GM21528 (cell line): ENCODE results near the gene UNKL.
"Not testable (repeated sequence)": the region's sequence is repeated elsewhere in the genome, so short reads cannot be mapped to it uniquely, and the experiment has no call there.

Experiments
- ATAC-seq: cut with Tn5 transposase; IDR thresholded peaks from one replicate; pipeline ENCODE4 v1.9.1; 2021; ENCODE audit warnings: mild to moderate bottlenecking, moderate library complexity; ENCODE audit not compliant: unreplicated experiment, low FRiP score

Gene UNKL

DNA sequence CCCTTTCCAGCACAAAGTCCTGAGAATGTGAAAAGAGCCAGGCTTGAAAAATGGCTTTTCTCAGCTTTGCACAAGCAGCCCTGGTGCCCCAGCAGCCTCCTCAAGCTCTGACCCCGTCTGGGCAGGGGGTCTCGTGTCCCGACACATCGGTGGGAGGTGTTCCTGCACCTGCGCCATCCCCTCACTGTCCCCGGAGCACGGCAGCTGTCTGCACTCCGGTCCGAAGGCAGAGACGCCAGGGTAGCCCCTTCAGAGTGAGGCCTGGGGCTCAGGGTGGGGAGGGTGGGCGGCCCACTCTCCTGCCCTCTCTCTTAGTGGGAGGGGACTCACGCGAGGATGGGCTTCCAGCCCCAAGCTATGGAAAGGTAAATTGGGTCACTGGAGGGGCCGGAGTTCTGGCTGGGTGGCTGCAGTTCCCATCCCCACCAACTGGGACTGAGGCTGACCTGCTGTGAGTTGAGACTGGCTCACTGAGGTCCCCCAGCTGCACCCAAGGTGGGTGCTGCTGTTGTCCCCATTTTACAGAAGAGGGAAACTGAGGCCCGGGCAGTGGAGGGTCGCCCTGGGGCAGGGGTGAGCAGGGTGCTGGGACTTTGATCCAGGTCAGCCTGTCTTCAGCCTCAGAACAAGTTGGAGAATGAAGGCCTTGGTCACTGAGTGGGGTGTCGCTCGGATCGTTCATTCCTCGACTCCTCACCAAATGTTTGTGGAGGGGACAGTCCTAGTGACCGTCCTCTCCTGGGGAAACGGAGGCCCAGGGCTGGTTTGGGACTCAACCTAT is 83.4 kb downstream of the UNKL start:
- ATAC-seq: no peak

GRCh38 chr16:1330260-1330914 is 84.1 kb downstream of the UNKL start:
- no peak for ATAC-seq

GRCh38 chr16:1328961-1329360 is 85.5 kb downstream of the UNKL start:
- not testable (repeated sequence) for ATAC-seq

GRCh38 chr16:1328136-1328535 is 86.4 kb downstream of the UNKL start:
- not testable (repeated sequence) for ATAC-seq

- no peak for ATAC-seq
Observed at GRCh38 chr16:1327619-1327947, 86.9 kb downstream of the UNKL start.

DNA sequence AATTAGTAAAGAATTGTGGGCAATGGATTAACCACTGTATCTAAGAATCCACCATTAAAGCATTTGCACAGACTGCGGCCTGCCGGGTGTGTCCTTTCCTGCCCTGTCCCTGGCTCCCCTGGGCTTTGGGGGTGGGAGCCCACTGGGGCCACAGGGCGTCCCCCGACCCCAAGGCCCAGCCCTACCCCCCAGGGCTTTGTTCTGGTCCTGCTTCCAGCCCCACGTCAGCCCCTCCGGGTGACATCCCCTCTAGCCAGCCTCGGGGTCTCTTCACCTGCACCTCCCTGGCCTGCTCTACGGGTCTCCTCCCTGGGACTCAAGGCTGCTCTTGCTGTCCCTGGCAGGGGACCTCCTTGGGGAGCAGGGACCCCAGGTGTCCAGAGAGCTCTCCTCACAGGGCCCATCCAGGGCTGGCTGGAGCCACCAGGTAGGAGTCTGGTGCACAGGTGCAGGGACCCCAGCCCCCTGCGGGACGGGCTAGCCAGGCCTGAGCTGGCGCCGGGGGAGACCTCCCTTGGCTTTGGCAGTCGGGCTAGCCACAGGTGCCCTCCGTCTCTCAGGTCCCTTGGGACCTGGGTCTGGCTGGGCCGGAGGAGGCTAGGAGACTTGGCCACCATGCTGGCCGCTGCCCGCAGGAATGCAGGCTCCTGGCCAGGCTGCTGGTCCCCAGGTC is 87.4 kb downstream of the UNKL start:
- no peak for ATAC-seq

- no peak for ATAC-seq
Observed at GRCh38 chr16:1326391-1326790, 88.1 kb downstream of the UNKL start.

DNA sequence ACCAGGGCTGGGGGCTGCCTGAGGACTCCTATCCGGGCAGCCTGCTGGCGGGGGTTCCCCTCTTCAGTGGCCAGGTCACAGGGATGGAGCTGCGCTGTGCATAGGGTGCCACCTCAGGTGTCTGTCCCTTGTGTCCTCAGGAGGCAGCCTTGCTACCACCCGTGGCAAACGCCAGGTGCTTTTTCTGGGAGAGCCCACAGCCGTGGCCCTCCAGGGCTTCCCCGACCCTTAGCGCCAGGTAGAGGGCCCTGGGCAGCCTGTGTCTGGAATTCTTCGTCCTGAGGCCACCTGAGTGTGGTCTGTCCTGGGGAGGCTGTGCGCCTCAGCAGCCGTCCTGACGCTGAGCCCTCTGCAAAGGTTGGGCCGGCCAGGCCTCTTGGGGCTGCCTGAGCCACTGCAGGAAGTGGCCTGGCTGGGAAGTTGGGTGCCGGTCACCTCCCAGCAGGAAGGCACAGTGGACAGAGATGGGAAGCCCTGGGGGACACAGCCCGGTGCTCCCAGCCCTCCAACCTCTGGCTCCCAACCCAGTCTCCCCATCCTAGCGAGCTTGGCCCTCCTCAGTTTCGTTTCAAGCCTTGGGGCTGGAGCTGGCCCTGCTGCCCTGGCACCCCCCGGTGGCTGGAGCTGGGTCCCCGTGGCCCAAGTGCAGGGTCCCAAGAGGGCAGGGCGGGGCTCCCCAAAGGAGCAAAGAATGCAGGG is 88.7 kb downstream of the UNKL start:
- ATAC-seq: no peak

GRCh38 chr16:1325261-1325660 is 89.2 kb downstream of the UNKL start:
- no peak for ATAC-seq

- no peak for ATAC-seq
Observed at GRCh38 chr16:1324286-1324826, 90.1 kb downstream of the UNKL start.

DNA sequence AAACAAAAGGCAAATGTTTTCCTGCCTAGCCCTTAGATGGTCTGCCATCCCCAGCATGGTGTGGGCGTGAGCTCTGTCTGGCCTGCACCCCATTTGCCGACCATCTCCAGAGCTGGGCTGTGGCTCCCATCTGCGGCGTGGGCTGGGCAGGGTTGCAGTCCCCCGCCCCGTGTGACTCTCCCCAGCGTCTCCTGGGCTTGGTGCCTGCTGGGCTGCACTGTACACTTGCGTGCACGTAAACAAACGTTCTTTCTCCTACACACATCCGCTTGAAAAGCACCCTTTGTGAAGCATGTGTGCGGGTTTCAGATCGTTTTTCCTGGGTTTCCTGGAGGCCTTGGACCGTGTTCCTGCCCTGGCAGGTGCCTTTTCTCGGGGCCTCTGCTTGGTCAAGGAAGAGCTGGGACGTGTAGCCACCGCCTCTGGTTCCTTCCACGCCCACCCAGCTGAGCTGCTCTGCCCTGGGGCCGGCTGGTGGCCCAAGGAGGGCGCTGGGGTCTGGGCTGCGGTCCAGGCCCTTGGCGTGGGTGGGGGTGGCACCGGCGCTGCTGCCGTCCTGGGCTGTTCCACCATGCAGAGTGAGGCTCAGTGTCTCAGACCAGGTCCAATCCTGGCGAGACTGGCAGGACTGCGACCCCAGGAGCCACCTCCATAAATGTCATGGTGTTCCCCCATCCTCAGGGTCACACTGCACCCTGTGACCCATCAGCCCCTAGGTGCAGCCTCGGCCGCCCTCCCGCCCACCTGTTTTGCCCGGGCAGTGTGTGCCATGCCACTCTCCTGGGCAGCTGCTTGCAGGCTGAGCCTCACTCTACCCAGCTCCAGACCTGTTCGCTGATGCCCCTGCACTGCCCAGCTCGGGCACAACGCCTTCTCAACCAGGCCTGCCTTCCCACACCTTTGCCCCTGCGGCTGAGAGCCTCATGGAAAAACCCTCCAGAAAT is 90.9 kb downstream of the UNKL start:
- no peak for ATAC-seq

DNA sequence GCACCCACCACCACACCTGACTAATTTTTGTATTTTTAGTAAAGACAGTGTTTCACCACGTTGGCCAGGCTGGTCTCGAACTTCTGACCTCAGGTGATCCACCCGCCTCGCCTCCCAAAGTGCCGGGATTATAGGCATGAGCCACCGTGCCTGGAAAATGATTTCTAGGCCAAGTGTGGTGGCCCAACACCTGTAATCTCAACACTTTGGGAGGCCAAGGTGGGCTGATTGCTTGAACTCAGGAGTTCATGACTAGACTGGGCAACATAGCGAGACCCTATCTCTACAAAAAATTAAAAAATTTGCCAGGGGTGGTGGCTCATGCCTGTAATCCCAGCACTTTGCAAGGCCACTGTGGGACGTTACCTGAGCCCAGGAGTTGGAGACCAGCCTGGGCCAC is 92.1 kb downstream of the UNKL start:
- no peak for ATAC-seq

- ATAC-seq: no peak
Observed at GRCh38 chr16:1320658-1321240, 93.8 kb downstream of the UNKL start.

DNA sequence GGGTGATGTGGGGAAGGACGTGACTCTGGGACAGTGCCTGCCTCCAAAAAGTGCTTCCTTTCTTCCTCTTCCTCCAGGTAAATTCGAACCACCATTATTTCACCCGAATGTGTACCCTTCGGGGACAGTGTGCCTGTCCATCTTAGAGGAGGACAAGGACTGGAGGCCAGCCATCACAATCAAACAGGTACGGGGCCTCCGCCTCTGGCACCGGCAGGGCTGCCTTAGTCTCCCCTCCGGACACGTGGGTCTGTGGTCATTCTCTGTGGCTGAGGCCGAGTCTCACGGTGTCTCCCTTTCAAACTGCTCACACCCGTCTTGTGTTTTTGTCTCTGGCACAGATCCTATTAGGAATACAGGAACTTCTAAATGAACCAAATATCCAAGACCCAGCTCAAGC is 94.4 kb downstream of the UNKL start:
- no peak for ATAC-seq

DNA sequence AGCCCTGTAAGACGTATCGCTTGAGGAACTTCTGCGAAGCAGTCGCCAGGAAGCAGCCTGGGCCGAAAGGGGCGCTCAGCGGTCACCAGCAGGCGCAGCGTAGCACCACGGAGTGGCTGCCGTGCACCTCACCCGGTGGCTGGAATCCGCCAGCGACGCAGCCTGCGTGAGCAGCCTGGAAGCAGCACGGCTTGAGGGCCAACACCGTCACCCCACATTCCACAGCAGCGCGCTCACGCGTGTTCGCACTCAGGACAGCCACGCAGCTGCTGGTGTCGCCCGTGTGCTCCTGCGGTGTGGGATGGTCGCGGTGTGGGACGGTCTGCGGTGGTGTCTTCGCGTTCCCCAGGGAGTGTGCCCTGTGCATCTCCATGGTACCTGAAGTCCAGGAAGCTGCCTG is 95.5 kb downstream of the UNKL start:
- no peak for ATAC-seq

- no peak for ATAC-seq
Observed at GRCh38 chr16:1318268-1318545, 96.3 kb downstream of the UNKL start.

GRCh38 chr16:1317479-1318267 is 96.8 kb downstream of the UNKL start:
- no peak for ATAC-seq

DNA sequence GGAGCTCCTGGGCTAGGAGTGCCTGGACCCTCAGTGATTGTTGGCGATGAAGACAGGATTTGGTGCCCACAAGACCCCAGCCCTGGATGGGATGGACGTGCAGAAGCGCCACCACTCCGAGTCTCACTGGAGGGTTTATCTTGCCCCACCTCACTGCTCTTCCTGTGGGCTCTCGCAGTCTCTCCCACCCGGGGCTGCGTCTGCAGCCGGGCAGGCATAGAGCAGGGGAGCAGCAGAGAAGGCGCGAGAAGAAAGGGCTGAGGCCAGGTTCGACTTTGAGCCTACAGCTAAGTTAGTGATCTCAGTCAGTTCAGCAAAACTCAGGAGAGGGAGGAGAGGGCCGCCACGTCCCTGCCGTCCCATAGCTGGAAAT is 98.5 kb downstream of the UNKL start:
- ATAC-seq: no peak
